NAMALWA (cell line): ENCODE data around the gene LENG8.

Source experiments
- DNase-seq: peaks from one replicate; pipeline ENCODE4 v3.0.0-alpha.2; 2015; ENCODE audit warnings: low spot score

The LENG8 gene

DNA sequence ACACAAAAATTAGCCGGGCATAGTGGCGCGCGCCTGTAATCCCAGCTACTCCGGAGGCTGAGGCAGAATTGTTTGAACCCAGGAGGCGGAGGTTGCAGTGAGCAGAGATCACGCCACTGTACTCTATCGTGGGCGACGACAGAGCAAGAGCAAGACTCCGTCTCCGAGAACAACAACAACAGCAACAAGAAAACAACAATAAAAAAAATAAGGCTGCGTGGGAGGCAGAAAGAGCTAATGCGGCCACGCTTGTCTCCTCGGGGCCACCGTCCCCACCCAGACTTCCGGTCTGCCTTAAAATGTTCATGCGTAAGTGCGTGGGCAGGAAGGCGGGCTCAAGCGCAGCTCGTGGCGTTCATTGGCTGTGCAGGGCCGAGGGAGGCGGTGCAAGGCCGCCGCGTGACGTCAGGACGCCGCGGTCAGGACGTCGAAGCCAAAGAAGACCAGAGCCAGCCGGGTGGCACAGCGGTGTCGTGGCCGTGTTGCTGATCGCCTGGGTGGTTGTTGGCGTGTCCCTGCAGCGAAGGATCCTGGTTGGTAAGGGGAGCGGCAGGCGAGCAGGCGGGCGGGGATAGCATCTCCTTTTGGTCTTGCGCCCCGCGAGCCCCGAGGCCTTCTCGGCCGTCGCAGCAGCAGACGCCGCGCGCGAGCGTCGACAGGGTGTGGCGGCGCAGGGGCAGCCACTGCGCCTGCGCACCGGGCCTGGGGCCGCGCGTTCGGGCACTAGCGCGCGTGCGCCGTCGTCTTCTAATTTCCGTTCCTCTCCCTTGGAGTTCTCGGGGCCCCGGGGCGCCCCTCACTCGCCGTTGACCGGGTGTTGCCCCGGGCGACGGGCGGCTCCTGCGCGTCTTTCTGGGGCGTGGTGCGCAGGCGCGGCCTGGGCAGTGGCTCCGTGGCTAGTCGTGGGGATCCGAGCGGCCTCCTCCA, at the start of gene LENG8:
Gene LENG8 (plus strand): TSS at position 426 of the 927 bp plus-strand sequence. CDS start 2,146 bp downstream, outside the sequence.
- DNase-seq: peak; percentile 97

DNA sequence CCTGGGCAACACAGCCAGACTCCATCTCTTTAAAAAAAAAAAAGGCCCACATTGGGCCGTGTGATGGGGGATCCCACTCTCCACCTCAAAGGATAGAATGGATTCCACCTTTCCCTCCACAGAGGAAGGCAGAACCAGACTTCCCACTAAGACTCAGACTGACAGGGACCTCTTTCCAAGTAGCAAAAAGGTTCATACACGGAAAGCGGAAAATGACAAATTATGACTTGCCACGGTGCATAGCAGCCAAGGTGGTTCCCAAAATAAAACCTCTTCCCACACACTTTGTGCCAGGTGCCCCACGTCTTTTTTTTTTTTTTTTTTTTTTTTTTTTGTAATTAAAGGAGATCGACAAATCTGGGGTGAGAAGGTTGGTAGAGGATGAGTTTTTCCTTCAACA, 48.1 kb upstream of the LENG8 start:
- DNase-seq: no peak

DNA sequence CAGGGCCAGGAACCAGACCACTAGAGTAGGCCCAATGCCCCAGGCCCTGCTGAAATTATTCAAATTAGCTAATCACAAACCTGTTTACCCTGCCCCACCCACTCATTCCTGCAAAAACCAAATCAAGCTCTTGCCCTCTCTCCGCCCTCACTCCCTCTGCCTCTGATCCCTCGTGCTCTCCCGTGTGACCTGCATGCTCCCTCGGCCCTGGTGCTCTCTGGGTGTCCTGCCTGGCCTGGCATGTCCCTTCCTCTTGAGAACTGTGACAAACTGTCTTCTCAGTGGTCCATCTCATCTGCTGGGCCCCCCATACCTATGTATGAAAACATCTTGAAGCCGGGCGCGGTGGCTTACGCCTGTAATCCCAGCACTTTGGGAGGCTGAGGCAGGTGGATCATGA, 45.9 kb upstream of the LENG8 start:
- no peak for DNase-seq

GRCh38 chr19:54405628-54406027, 43.4 kb upstream of the LENG8 start:
- no peak for DNase-seq

- DNase-seq: no peak
Observed at GRCh38 chr19:54407780-54408179, 41.2 kb upstream of the LENG8 start.

DNA sequence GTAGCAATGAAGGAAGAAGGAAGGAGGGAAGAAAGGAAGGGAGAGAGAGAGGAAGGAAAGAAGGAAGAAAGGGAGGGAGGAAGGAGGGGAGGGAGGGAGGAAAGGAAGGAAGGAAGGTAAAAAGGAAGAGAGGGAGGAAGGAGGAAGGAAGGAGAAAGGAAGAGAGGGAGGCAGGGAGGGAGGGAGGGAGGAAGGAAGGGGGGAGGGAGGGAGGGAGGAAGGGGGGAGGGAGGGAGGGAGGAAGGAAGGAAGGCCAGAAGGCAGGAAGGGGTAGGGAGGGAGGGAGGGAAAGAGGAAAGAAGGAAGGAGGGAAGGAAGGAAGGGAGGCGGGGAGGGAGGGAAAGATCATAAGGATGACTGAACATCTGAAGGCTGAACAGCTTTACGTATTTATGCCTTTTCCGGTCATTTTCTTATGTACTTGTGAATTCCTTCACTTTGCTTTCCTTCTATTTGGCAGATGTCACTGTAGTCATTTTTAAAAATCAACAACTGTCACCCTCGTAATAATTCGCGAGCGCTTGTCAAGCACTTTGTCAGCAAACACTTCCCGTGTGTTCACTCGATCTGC, 40.5 kb upstream of the LENG8 start:
- no peak for DNase-seq

- no peak for DNase-seq
Observed at GRCh38 chr19:54411033-54411432, 38.0 kb upstream of the LENG8 start.

DNA sequence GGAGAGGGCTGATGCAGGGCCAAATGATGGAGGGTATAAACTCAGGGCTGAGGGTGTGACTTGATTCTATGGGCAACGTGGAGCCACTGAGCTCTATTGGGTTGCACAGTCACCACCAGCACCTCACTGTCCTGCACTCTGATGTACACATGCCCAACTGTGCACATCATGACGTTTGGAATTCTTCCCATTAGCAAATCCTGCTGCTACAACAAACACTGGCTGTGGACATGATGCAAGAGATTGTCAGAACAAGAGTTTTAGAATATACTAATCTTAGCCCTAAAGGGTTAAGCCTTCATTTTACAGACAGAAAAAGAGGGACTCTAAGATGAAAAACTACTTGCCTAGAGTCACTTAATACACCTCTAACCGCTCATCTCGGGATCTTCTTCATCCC, 36.1 kb upstream of the LENG8 start:
- no peak for DNase-seq

DNA sequence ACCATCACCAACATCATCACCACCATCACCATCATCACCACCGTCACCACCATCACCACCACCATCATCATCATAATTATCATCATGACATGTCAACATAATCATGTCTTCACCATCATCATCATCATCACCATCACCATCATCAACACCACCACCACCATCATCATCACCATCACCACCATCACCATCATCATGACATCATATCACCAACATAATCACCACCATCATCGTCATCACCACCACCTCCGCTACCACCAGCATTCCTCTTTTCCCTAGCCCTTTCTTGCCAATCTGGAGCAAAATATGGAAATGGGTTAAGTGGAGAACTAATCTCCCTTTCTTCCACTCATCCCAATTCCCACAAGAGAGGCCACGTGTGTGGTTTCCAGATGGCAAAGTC, 34.8 kb upstream of the LENG8 start:
- DNase-seq: no peak

DNA sequence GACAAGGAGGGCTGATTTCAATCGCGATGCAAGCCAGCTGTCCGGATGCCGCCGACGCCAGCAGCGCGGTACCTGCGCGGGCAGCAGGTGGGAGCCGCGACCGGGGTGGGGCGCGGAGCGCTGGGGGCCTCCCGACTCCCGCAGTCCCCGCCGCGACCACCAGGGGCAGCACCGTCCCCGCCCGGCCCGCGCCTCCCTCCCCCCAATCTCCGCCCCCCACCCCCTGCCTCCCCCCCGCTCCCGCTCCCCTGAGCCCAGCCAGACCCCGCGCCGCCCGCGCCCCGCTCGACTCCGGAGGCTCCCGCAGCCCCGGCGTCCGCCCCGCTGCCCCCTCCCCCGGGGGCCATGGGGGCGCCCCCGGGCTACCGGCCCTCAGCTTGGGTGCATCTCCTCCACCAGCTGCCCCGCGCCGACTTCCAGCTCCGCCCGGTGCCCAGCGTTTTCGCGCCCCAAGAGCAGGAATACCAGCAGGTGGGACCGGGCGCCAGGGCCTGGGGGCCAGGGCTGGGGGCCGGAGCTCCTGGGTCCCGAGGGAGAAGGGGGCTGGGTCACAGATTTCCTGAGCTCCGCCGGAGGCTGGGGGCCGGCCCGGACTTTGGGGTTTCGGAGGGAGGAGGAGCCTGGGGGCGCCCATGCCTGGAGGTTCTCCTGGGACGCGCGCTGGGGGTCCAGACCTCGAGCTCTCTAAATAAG, 33.6 kb upstream of the LENG8 start, which contains the start of gene TTYH1:
Gene TTYH1 (plus strand): TSS at position 257 of the 693 bp plus-strand sequence. CDS start 89 bp downstream, at position 346.
- DNase-seq: no peak

DNA sequence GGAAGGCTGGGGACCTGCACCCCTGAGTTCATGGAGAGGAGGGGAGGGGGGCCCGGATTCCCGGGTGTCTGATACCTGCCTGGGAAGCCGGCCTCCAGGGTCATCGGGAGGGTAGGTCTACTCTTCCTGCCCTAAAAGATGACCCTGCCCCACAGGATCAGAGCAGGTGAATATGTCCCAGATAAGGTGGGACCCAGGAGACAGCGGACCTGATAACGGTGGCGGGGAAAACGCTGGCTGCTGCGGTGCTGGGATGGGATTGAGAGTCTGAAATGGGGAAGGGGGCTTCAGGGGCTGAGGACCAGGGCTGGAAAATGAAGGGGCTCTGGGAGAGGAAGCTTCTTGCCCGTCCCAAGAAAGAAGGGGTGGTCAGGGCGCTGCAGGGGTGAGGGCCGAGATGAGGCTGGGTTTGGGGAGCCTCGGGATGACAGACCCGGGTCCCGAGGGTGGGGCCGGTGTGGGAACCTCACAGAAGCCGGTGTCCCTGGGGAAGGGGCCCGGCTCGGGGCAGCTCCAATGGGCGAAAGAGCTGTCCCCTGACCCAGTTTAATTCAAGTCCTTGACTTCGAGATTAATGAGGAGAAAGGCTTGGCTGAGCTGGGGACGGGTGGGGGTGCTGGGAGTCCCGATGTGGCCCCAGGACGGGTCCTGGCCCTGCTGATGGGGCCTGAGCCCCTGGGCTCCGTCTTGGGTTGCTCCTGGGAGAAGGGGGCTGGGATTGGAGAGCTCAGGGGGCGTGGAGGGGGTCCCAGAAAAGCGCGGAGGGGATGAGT, 32.9 kb upstream of the LENG8 start:
- DNase-seq: no peak

DNA sequence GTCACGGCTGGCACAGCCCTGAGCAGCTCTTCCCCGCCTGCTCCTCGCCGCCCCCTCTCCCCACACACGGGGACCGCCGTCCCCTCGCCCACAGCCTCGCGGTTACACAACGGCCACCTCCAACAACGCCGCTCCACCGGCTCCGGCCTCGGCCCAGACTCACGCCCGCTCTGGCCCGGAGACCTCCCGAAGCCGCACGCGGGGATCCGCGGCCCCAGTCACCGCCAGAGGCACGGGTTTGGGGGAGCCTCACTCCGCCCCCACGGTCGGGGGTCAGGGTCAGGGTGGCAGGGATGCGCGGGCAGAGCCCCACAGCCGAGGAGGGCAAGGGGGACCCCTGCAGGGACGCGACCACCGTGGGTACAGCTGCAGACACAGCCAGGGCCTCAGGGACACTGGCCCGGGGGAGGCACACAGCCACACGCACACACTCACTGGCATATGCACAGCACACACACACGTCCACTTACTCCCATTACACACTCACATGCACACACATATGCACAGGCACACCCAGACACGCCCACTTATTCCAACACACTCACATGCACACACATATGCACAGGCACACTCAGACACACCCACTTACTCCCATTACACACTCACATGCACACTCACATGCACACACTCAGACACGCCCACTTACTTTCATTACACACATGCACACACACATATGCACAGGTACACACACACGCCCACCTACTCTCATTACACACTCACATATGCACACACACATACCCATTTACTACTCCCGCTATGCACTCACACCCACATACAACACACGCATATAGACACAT, 32.1 kb upstream of the LENG8 start:
- no peak for DNase-seq

GRCh38 chr19:54418030-54418929, 30.7 kb upstream of the LENG8 start:
- DNase-seq: no peak

- DNase-seq: no peak
Observed at GRCh38 chr19:54418930-54419800, 29.8 kb upstream of the LENG8 start.

DNA sequence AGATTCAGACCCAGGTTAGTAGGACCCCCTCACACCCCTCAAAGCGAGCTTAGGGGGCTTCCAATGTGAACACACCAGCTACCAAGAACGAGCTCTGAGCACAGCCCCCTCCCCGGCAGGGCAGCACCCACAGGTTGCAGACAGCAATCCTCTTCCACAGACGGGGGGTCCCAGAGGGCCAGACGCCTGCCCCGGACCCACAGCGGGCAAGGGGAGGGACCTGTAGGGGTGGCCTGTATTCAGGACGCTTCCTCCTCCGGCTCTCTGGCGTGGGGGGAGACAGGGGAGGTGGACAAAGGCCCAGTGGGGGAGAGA, 29.0 kb upstream of the LENG8 start:
- DNase-seq: no peak

GRCh38 chr19:54420383-54421168, 28.4 kb upstream of the LENG8 start:
- DNase-seq: no peak

DNA sequence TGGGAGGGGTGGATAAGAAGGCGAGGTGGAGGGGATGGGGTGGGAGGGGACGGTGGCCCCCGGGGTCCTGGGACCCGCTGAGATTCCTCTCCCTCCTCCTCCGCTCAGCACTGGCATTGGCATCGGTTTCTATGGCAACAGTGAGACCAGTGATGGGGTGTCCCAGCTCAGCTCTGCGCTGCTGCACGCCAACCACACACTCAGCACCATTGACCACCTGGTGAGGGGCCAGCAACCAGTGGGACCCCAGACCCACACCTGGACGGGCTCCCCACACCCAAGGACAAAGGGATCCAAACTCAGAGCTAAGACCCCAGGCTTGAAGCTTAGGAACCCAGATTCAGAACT, 27.9 kb upstream of the LENG8 start:
- no peak for DNase-seq

- DNase-seq: no peak
Observed at GRCh38 chr19:54421521-54421920, 27.5 kb upstream of the LENG8 start.

DNA sequence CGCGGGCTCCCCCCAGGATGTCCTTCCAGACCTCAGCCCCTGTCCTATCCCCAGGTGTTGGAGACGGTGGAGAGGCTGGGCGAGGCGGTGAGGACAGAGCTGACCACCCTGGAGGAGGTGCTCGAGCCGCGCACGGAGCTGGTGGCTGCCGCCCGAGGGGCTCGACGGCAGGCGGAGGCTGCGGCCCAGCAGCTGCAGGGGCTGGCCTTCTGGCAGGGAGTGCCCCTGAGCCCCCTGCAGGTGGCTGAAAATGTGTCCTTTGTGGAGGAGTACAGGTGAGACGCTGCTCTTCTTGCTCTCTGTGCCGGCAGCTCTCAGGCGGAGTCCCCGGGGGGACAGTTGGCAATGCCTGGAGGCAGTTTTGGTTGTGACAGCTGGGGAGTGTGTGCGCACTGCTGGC, 26.9 kb upstream of the LENG8 start:
- no peak for DNase-seq
